IMR-90 (cell line): ENCODE data around the gene NXPH1. TPM values are rescaled to one million over a fixed set of nuclear protein-coding genes. Genes with fewer than 3 reads are reported as not detected.

ENCODE experiments used
- ATAC-seq: fragments of 200-7000 bp; cut with Tn5 transposase; 2 replicates; pipeline ENCODE4 v1.9.1; 2020; ENCODE audit warnings: low read depth, mild to moderate bottlenecking, moderate library complexity
- BruUV-seq: library from RNA; stranded (reverse); fragments of 400-500 nt; replicated peaks from 2 replicates; lab custom pipeline; 2021; lab: Mats Ljungman, UMichigan
- CTCF ChIA-PET: fragments of 300-600 bp; formaldehyde crosslinking; extraction: SDS; loops from one replicate; lab custom pipeline; 2021; ENCODE audit warnings: antibody characterized with exemption; lab: Yijun Ruan, JAX
- POLR2A ChIA-PET: fragments of 300-600 bp; sonication (Branson Sonifier 250); formaldehyde crosslinking; loops from one replicate; lab custom pipeline; 2022; ENCODE audit warnings: antibody characterized with exemption; ENCODE audit not compliant: unreplicated experiment; lab: Charles Lee
- DNase-seq: peaks from one replicate; pipeline ENCODE4 v3.0.0; 2013
- H2AFZ ChIP-seq: replicated peaks from 2 replicates; pipeline ENCODE3; 2013; ENCODE audit warnings: low read length, mild to moderate bottlenecking; ENCODE audit not compliant: poor library complexity
- H2AK5ac ChIP-seq: 2 replicates; pipeline ENCODE4 v1.6.1; 2013; ENCODE audit warnings: low read depth, low read length, inconsistent platforms
- H2AK9ac ChIP-seq: replicated peaks from 2 replicates; pipeline ENCODE3; 2013; ENCODE audit warnings: mild to moderate bottlenecking, low read depth, low read length, moderate library complexity; ENCODE audit not compliant: poor library complexity
- H2BK120ac ChIP-seq: 2 replicates; pipeline ENCODE4 v1.6.1; 2013; ENCODE audit warnings: low read depth, low read length, inconsistent platforms
- H2BK15ac ChIP-seq: 3 replicates; pipeline ENCODE4 v1.6.1; 2013; ENCODE audit warnings: low read depth, low read length, inconsistent platforms
- H2BK20ac ChIP-seq: 2 replicates; pipeline ENCODE4 v1.6.1; 2013; ENCODE audit warnings: low read depth, mild to moderate bottlenecking, inconsistent platforms, low read length, moderate library complexity
- H2BK5ac ChIP-seq: 2 replicates; pipeline ENCODE4 v1.6.1; 2013; ENCODE audit warnings: mild to moderate bottlenecking, low read depth, low read length, inconsistent platforms; ENCODE audit not compliant: poor library complexity, severe bottlenecking
- H3K14ac ChIP-seq: replicated peaks from 2 replicates; pipeline ENCODE4 v1.6.1; 2013; ENCODE audit warnings: low read depth, low read length, inconsistent platforms
- H3K18ac ChIP-seq: 2 replicates; pipeline ENCODE4 v1.6.1; 2013; ENCODE audit warnings: low read depth, low read length, control low read depth
- H3K23ac ChIP-seq: 2 replicates; pipeline ENCODE4 v1.6.1; 2013; ENCODE audit warnings: low read depth, low read length, inconsistent platforms
- H3K27ac ChIP-seq: 2 replicates; pipeline ENCODE4 v1.5.1; 2013; ENCODE audit warnings: mild to moderate bottlenecking, control low read depth, low read length; ENCODE audit not compliant: insufficient read depth
- H3K27me3 ChIP-seq: 2 replicates; pipeline ENCODE4 v1.6.1; 2013; ENCODE audit warnings: low read length; ENCODE audit not compliant: control insufficient read depth, insufficient read depth
- H3K36me3 ChIP-seq: 2 replicates; pipeline ENCODE4 v1.6.1; 2013; ENCODE audit warnings: low read length, mixed read lengths; ENCODE audit not compliant: control insufficient read depth, insufficient read depth
- H3K4ac ChIP-seq: 2 replicates; pipeline ENCODE4 v1.6.1; 2013; ENCODE audit warnings: low read depth, low read length, inconsistent platforms
- H3K4me1 ChIP-seq: 2 replicates; pipeline ENCODE4 v1.6.1; 2013; ENCODE audit warnings: low read length, mixed read lengths; ENCODE audit not compliant: control insufficient read depth, insufficient read depth
- H3K4me2 ChIP-seq: 2 replicates; pipeline ENCODE4 v1.6.1; 2013; ENCODE audit warnings: low read depth, mild to moderate bottlenecking, control low read depth, low read length, moderate library complexity
- H3K4me3 ChIP-seq: 2 replicates; pipeline ENCODE4 v1.5.1; 2013; ENCODE audit warnings: low read depth, mild to moderate bottlenecking, control low read depth, low read length, moderate library complexity; ENCODE audit not compliant: insufficient read depth
- H3K56ac ChIP-seq: 2 replicates; pipeline ENCODE4 v1.6.1; 2013; ENCODE audit warnings: low read length, inconsistent platforms; ENCODE audit not compliant: insufficient read depth; ENCODE audit errors: extremely low read depth
- H3K79me1 ChIP-seq, 2 experiments: 2 replicates each; pipeline ENCODE4 v1.6.1; 2013; ENCODE audit warnings: low read length in 2 of 2, inconsistent platforms in 1 of 2, low read depth in 1 of 2
- H3K9ac ChIP-seq: 2 replicates; pipeline ENCODE4 v1.6.1; 2013; ENCODE audit warnings: low read depth, low read length, control low read depth
- H3K9me1 ChIP-seq: 2 replicates; pipeline ENCODE4 v1.6.1; 2013; ENCODE audit warnings: low read length, inconsistent platforms; ENCODE audit not compliant: insufficient read depth
- H3K9me3 ChIP-seq: 2 replicates; pipeline ENCODE4 v1.6.1; 2013; ENCODE audit warnings: low read length; ENCODE audit not compliant: control insufficient read depth, insufficient read depth
- H4K20me1 ChIP-seq: 2 replicates; pipeline ENCODE4 v1.6.1; 2013; ENCODE audit warnings: low read length, inconsistent platforms; ENCODE audit not compliant: insufficient read depth
- H4K5ac ChIP-seq: 2 replicates; pipeline ENCODE4 v1.6.1; 2013; ENCODE audit warnings: mild to moderate bottlenecking, low read depth, low read length, control low read depth
- H4K8ac ChIP-seq, 2 experiments: 2 replicates each; pipeline ENCODE4 v1.6.1; 2013; ENCODE audit warnings: low read depth in 2 of 2, low read length in 2 of 2, control low read depth in 1 of 2, inconsistent platforms in 1 of 2
- H4K91ac ChIP-seq: 2 replicates; pipeline ENCODE4 v1.6.1; 2013; ENCODE audit warnings: low read depth, low read length, inconsistent platforms; ENCODE audit not compliant: insufficient read depth
- BHLHE40 ChIP-seq: fragments of 150-350 bp; IDR thresholded peaks from 2 replicates; pipeline ENCODE4 v1.6.1; 2016; ENCODE audit warnings: mild to moderate bottlenecking, low read depth, low read length
- POLR2A ChIP-seq: IDR thresholded peaks from 2 replicates; pipeline ENCODE4 v1.6.1; 2012; ENCODE audit warnings: mild to moderate bottlenecking, low read depth, low read length
- RCOR1 ChIP-seq: IDR thresholded peaks from 2 replicates; pipeline ENCODE4 v1.6.1; 2012; ENCODE audit warnings: mild to moderate bottlenecking, low read length, improper control_type of control experiment; ENCODE audit not compliant: insufficient replicate concordance
- WGBS, 2 experiments: methylation state at CpG; one replicate each; pipeline versions ENCODE4 v1.1.5 to v1.1.7; 2013; ENCODE audit warnings: missing lambda C conversion rate in 2 of 2; ENCODE audit not compliant: insufficient read length in 1 of 2; ENCODE audit errors: extremely low coverage in 2 of 2; 5-methylcytosine and 5-hydroxymethylcytosine counted together
- dilution Hi-C: fragments of 300-500 bp; cut with HindIII; formaldehyde crosslinking; loops from one replicate; pipeline ENCODE4 v1.14.3; 2018; ENCODE audit warnings: low sequenced_read_pairs; ENCODE audit not compliant: unreplicated experiment
- in situ Hi-C: fragments of 300-500 bp; cut with MboI; formaldehyde crosslinking; loops from 3 replicates; pipeline ENCODE4 v1.14.3; 2019; ENCODE audit warnings: low sequenced_read_pairs, inconsistent platforms, mixed read lengths
- intact Hi-C: fragments of 100-400 bp; cut with micrococcal nuclease; formaldehyde crosslinking; loops from 2 replicates; pipeline ENCODE4 v1.10.0; 2022
- polyA plus RNA-seq, 3 experiments: library from polyadenylated mRNA; depleted of rRNA; stranded (reverse); fragments of >200 nt; gene quantifications; 2 replicates each; pipeline ENCODE4 v1.2.3, GENCODE V29; 2012; ENCODE audit warnings: low replicate concordance in 1 of 3
- total RNA-seq: library from RNA; depleted of rRNA; stranded (reverse); fragments of >200 nt; gene quantifications from 2 replicates; pipeline ENCODE4 v1.2.3, GENCODE V29; 2012
- TF ChIP-seq, protein P1 (sequence below): fragments of 150-350 bp; IDR thresholded peaks from 2 replicates; pipeline ENCODE4 v1.6.1; 2017; ENCODE audit warnings: mild to moderate bottlenecking, antibody characterized with exemption, low read length, low read depth
- TF ChIP-seq, protein P2 (sequence below): conservative IDR thresholded peaks from 2 replicates; pipeline ENCODE4 v1.5.1; 2012; ENCODE audit warnings: mild to moderate bottlenecking, low read depth, low read length, improper control_type of control experiment

The NXPH1 gene
- total and polyA plus RNA-seq, 2 of the 4 experiments (the other 2 are of a cell fraction): not detected

DNA sequence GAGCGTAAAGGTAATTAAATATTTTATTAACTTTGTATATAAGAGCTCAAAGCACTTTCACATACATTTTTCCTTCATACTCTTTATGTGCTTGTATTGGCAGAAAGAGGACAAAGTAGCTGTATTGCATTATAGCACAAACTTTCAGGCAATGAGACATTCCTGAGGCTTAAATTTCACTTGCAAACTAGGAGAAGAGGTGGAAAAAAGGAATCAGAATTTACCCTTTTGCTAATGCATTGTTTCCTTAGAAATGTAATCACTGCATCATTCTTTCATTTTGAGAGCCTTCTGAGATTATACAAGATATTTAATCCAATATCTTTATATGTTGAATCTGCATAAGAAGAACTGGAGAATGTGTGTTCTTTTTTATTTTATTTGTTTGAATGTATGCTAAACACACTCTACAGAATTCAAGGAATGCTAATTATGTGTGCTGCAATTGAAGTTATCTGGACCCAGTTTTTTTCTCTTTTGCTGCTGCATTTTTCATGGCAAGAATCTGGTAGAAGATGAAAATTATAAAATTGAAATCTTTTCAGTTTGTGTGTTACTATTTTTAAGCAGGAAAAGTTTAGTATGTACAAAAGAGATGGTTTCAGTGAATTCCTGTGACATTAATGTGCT, 185.1 kb downstream of the NXPH1 start:
- Histone ChIP-seq H2BK20ac (no peak overlapping the region), H3K9me3 (peaks cover 16% of the 10 kb centered on the region), H3K36me3 (no peaks in the 10 kb centered on the region), H2AFZ (no peak overlapping the region), H3K9ac (no peak overlapping the region), H3K27ac (no peak overlapping the region), H3K4me3 (no peak overlapping the region), H3K9me1 (no peaks in the 10 kb centered on the region), H3K23ac (no peak overlapping the region), H3K56ac (no peak overlapping the region), H4K20me1 (no peaks in the 10 kb centered on the region), H2BK120ac (no peak overlapping the region), H3K4ac (no peak overlapping the region), H2BK5ac (no peak overlapping the region), H3K79me1 (no peaks in the 10 kb centered on the region), H4K5ac (no peak overlapping the region), H3K14ac (no peak overlapping the region), H3K18ac (no peak overlapping the region), H3K4me1 (no peaks in the 10 kb centered on the region), H2AK9ac (no peak overlapping the region), H3K4me2 (no peak overlapping the region), H2AK5ac (no peak overlapping the region), H3K27me3 (no peaks in the 10 kb centered on the region), H4K91ac (no peak overlapping the region), H4K8ac (no peak overlapping the region), H2BK15ac (no peak overlapping the region)
- in situ Hi-C loops: no loop called here
- TF ChIP-seq RCOR1: no peak
- TF ChIP-seq, protein P1, sequence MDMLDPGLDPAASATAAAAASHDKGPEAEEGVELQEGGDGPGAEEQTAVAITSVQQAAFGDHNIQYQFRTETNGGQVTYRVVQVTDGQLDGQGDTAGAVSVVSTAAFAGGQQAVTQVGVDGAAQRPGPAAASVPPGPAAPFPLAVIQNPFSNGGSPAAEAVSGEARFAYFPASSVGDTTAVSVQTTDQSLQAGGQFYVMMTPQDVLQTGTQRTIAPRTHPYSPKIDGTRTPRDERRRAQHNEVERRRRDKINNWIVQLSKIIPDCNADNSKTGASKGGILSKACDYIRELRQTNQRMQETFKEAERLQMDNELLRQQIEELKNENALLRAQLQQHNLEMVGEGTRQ: no peak
- no peak for TF ChIP-seq BHLHE40
- TF ChIP-seq, protein P2, sequence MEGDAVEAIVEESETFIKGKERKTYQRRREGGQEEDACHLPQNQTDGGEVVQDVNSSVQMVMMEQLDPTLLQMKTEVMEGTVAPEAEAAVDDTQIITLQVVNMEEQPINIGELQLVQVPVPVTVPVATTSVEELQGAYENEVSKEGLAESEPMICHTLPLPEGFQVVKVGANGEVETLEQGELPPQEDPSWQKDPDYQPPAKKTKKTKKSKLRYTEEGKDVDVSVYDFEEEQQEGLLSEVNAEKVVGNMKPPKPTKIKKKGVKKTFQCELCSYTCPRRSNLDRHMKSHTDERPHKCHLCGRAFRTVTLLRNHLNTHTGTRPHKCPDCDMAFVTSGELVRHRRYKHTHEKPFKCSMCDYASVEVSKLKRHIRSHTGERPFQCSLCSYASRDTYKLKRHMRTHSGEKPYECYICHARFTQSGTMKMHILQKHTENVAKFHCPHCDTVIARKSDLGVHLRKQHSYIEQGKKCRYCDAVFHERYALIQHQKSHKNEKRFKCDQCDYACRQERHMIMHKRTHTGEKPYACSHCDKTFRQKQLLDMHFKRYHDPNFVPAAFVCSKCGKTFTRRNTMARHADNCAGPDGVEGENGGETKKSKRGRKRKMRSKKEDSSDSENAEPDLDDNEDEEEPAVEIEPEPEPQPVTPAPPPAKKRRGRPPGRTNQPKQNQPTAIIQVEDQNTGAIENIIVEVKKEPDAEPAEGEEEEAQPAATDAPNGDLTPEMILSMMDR: no peak
- TF ChIP-seq POLR2A: no peak
- dilution Hi-C loops: no loop called here
- no CpG with 5 or more reads among the region's 1 CpG for WGBS, 2 experiments
- ChIA-PET CTCF (no interaction called here), POLR2A (no interaction called here)
- DNase-seq (no peak), ATAC-seq (no peak)
- intact Hi-C loops: no loop called here
- BruUV-seq: no TSS peak
